Measurements from ENCODE around the gene ATF6B. TPM values are rescaled to one million over a fixed set of nuclear protein-coding genes. Genes with fewer than 3 reads are reported as not detected.

The ATF6B gene
- total and polyA plus RNA-seq, 4 donors = 20.4 to 99.9 (median 56.6) TPM

GRCh38 chr6:32096394-32097258 lies 31.4 kb downstream of the ATF6B start:
- peaks cover 39% of the 10 kb centered on the region for H3K27me3 ChIP-seq (ENCODE audit: control insufficient read depth, insufficient read depth, low read length)
- H3K9me3 ChIP-seq (ENCODE audit: control insufficient read depth, insufficient read depth, low read length) = no peaks in the 10 kb centered on the region
- H3K4me1 ChIP-seq (ENCODE audit: control insufficient read depth, insufficient read depth, low read length) = peaks cover 38% of the 10 kb centered on the region
- WGBS (ENCODE audit: insufficient coverage) = 13% methylated on average over 90 of the region's 90 CpGs
- H3K4me3 ChIP-seq (ENCODE audit: low read depth, low read length) = no peak overlapping the region
- H3K27ac ChIP-seq (ENCODE audit: low read depth, low read length) = no peak overlapping the region
- DNase-seq (ENCODE audit: low read depth in 4 of 6, low spot score in 6 of 6) = no peak
- H3K36me3 ChIP-seq (ENCODE audit: control insufficient read depth, insufficient read depth, low read length) = peaks cover 2% of the 10 kb centered on the region

GRCh38 chr6:32096087-32096393 lies 32.0 kb downstream of the ATF6B start:
- H3K4me1 ChIP-seq (ENCODE audit: control insufficient read depth, insufficient read depth, low read length) = peaks cover 38% of the 10 kb centered on the region
- H3K4me3 ChIP-seq (ENCODE audit: low read depth, low read length) = no peak overlapping the region
- peaks cover 39% of the 10 kb centered on the region for H3K27me3 ChIP-seq (ENCODE audit: control insufficient read depth, insufficient read depth, low read length)
- 20% methylated on average over 36 of the region's 36 CpGs for whole genome bisulfite sequencing (ENCODE audit: insufficient coverage)
- no peak overlapping the region for H3K27ac ChIP-seq (ENCODE audit: low read depth, low read length)
- DNase-seq (ENCODE audit: low read depth in 4 of 6, low spot score in 6 of 6) = peak in 1 of 6 donors; percentile 46
- peaks cover 2% of the 10 kb centered on the region for H3K36me3 ChIP-seq (ENCODE audit: control insufficient read depth, insufficient read depth, low read length)
- no peaks in the 10 kb centered on the region for H3K9me3 ChIP-seq (ENCODE audit: control insufficient read depth, insufficient read depth, low read length)

- WGBS (ENCODE audit: insufficient coverage) = 60% methylated on average over 26 of the region's 30 CpGs
- DNase-seq (ENCODE audit: low read depth in 4 of 6, low spot score in 6 of 6) = peak in 1 of 6 donors; percentile 7
- peaks cover 2% of the 10 kb centered on the region for H3K36me3 ChIP-seq (ENCODE audit: control insufficient read depth, insufficient read depth, low read length)
- no peak overlapping the region for H3K4me3 ChIP-seq (ENCODE audit: low read depth, low read length)
- no peaks in the 10 kb centered on the region for H3K9me3 ChIP-seq (ENCODE audit: control insufficient read depth, insufficient read depth, low read length)
- H3K27me3 ChIP-seq (ENCODE audit: control insufficient read depth, insufficient read depth, low read length) = peaks cover 39% of the 10 kb centered on the region
- H3K27ac ChIP-seq (ENCODE audit: low read depth, low read length) = no peak overlapping the region
- peaks cover 38% of the 10 kb centered on the region for H3K4me1 ChIP-seq (ENCODE audit: control insufficient read depth, insufficient read depth, low read length)
Measured at GRCh38 chr6:32095338-32096086, 32.5 kb downstream of the ATF6B start.

GRCh38 chr6:32092760-32093497 lies 35.1 kb downstream of the ATF6B start:
- Histone ChIP-seq H3K36me3 (ENCODE audit: control insufficient read depth, insufficient read depth, low read length) (peaks cover 2% of the 10 kb centered on the region), H3K27me3 (ENCODE audit: control insufficient read depth, insufficient read depth, low read length) (peaks cover 42% of the 10 kb centered on the region), H3K4me3 (ENCODE audit: low read depth, low read length) (no peak overlapping the region), H3K27ac (ENCODE audit: low read depth, low read length) (peak overlapping the region; percentile 74), H3K4me1 (ENCODE audit: control insufficient read depth, insufficient read depth, low read length) (peaks cover 39% of the 10 kb centered on the region), H3K9me3 (ENCODE audit: control insufficient read depth, insufficient read depth, low read length) (no peaks in the 10 kb centered on the region)
- DNase-seq (ENCODE audit: low read depth in 4 of 6, low spot score in 6 of 6) = peak in 3 of 6 donors; percentile 46 to 93 (median 58)
- WGBS (ENCODE audit: insufficient coverage) = 43% methylated on average over 5 of the region's 8 CpGs

- 86% methylated on average over 10 of the region's 10 CpGs for WGBS (ENCODE audit: insufficient coverage)
- Histone ChIP-seq H3K36me3 (ENCODE audit: control insufficient read depth, insufficient read depth, low read length) (peaks cover 4% of the 10 kb centered on the region), H3K4me3 (ENCODE audit: low read depth, low read length) (no peak overlapping the region), H3K9me3 (ENCODE audit: control insufficient read depth, insufficient read depth, low read length) (no peaks in the 10 kb centered on the region), H3K27ac (ENCODE audit: low read depth, low read length) (no peak overlapping the region), H3K27me3 (ENCODE audit: control insufficient read depth, insufficient read depth, low read length) (peaks cover 28% of the 10 kb centered on the region), H3K4me1 (ENCODE audit: control insufficient read depth, insufficient read depth, low read length) (peaks cover 26% of the 10 kb centered on the region)
- no peak for DNase-seq (ENCODE audit: low read depth in 4 of 6, low spot score in 6 of 6)
Measured at GRCh38 chr6:32089082-32089828, 38.8 kb downstream of the ATF6B start.

- Histone ChIP-seq H3K27me3 (ENCODE audit: control insufficient read depth, insufficient read depth, low read length) (peaks cover 28% of the 10 kb centered on the region), H3K36me3 (ENCODE audit: control insufficient read depth, insufficient read depth, low read length) (peaks cover 4% of the 10 kb centered on the region), H3K27ac (ENCODE audit: low read depth, low read length) (peak overlapping the region; percentile 16), H3K4me3 (ENCODE audit: low read depth, low read length) (no peak overlapping the region), H3K9me3 (ENCODE audit: control insufficient read depth, insufficient read depth, low read length) (no peaks in the 10 kb centered on the region), H3K4me1 (ENCODE audit: control insufficient read depth, insufficient read depth, low read length) (peaks cover 22% of the 10 kb centered on the region)
- WGBS (ENCODE audit: insufficient coverage) = 90% methylated on average over 13 of the region's 14 CpGs
- DNase-seq (ENCODE audit: low read depth in 4 of 6, low spot score in 6 of 6) = no peak
Measured at GRCh38 chr6:32088487-32089049, 39.5 kb downstream of the ATF6B start.

GRCh38 chr6:32087574-32088486 lies 40.2 kb downstream of the ATF6B start:
- Histone ChIP-seq H3K27ac (ENCODE audit: low read depth, low read length) (peak overlapping the region; percentile 16), H3K4me1 (ENCODE audit: control insufficient read depth, insufficient read depth, low read length) (peaks cover 22% of the 10 kb centered on the region), H3K4me3 (ENCODE audit: low read depth, low read length) (no peak overlapping the region), H3K9me3 (ENCODE audit: control insufficient read depth, insufficient read depth, low read length) (no peaks in the 10 kb centered on the region), H3K27me3 (ENCODE audit: control insufficient read depth, insufficient read depth, low read length) (peaks cover 30% of the 10 kb centered on the region), H3K36me3 (ENCODE audit: control insufficient read depth, insufficient read depth, low read length) (peaks cover 4% of the 10 kb centered on the region)
- peak in 2 of 6 donors; percentile 21 to 66 for DNase-seq (ENCODE audit: low read depth in 4 of 6, low spot score in 6 of 6)
- 10% methylated on average over 40 of the region's 50 CpGs for WGBS (ENCODE audit: insufficient coverage)
